ENCODE measurements around the gene KCNQ1.

Gene KCNQ1

DNA sequence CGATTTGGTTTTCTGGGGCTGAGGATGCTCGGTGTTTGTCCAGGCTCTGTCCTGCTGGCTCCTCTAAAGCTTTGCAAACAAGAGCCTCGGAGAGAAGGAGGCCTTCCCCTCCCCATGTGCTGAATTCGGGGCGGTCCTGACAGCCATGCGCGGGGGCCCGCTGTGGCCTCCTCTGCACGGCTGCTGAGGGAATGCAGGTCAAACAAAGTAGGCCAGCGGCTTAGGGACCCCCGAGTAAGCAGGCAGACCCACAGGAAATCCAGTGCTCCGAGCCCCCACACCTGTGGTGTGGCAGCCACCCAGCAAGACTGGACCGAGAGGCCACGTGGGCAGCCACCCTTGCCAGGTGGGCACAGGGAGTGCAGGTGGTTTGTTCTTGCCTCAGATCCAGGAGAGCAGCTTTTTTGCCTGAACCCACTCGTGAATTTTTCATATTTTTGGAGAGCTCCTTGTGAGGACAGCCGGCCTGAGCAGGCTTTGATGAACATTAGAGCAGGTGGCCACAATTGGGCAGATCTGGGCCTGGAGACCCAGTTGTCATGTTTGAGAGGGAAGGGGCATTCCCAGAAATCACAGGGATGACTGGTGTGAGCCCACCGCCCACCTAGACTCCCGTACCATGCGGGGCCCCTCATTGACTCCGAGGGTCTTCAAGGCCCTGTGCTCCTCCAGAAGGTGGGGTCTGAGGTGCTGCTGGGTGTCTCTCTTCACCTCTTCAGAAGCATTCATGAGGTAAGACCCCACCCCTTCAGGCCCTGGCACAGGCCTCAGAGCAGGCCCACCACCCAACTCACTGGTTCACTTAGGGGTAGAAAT, 298.0 kb downstream of the KCNQ1 start:
- no peak for DNase-seq

DNA sequence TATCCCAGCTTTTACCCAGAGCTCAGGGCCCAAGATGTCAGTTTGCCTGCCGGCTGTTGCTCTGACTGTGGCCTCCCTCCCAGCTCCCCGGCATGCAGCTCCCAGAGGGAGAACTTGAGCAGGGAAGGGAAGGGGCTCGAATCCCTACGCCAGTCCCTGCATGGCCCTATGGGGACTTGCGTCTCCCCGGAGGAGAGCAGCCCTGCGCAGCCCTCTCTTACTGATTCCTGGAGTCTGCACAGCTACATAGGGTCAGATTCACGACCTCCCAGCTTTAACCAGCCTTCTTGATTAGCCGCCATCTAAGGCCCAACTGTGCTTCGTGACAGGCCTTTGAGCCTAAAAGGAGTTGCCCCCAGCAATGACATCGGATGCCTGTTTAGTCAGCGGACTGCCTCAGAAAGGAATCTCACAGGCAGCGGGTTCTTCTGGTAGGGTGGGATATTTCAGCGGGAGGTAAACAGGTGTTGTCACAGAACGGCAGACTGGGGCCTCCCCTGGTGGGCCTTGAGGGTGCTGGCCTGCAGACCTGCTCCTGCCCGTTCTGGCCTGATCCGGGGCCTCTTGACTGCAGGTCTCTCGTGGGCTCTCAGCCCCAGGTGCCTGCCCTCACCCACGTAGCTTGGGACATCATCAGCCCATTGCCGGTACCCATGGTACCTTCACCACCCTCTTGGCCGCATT, 298.8 kb downstream of the KCNQ1 start:
- DNase-seq: no peak

DNA sequence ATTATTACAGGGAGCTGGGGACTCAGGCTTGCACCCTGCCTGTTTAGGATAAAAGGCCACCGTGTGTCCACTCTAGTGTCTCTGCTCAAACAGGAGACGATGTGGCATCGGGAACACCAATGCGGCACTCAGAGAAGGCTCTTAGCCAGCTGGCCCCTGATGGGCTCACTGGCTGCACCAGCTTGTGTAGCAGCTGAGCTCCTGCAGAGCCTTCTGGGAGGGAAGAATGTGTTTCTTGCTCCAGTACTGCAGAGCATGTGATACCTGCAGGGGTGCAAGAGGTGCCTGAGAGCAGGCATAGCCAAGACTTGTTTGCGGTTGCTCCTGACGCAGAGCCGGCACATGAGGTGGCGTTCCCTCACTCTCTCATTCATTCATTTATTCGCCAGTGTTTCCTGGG, 299.4 kb downstream of the KCNQ1 start:
- no peak for DNase-seq

DNA sequence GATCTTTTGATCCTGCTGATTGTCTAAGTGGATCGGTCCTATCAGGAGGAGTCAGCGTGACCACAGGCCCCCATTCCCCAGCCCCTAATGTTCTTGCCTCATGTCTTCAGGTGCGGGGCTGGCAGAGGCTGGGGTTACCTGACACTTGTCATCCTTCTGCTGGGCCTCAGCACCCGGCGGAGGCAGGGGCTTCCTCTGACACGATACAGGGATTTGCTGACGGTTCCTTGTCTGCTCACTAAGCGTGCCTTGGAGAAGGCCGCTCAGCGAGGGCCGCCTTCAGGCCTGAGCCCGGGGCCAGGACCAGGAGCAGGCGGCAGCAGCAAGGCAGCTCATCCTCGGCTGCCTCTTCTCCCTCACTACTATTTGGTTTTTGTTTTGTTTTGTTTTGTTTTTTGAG, 300.7 kb downstream of the KCNQ1 start:
- no peak for DNase-seq

DNA sequence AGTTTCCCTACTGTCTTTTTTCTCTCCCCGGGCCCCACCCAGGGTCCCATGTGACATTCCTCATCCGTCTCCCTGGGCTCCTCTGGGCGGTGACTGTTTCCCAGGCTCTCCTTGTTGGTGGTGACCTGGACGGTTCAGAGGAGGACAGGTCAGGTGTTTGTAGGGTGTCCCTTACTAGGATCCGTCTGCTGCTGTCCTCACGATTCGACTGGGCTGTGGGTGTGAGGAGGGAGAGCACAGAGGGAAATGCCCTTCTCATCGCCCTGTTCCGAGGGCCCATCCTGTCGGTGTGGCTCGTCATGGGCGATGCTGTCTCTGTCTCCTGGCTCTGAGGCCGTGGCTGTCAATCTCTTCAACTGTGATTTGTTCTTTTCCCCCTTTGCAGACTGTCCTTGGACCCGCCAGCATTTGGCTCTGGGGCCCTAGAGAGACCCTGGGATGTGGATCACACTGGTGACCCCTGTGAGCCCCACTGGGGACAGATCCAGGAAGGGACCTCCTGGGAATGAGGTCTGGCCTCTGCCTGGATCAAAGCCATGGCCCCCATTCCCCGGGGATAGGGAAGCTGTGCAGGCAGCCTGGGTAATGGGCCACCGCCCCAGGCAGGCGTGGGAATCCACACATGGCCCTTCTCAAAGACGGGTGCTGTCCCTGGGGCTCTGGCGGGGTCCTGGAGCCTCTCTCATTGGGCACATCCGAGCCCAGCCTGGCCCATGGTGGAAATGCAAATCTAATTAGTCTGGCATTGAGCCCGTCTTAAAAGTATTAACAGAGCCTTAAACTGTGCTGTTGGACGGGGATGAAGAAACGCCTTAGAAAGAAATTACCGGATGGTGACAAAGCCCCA, 301.8 kb downstream of the KCNQ1 start:
- no peak for DNase-seq

DNA sequence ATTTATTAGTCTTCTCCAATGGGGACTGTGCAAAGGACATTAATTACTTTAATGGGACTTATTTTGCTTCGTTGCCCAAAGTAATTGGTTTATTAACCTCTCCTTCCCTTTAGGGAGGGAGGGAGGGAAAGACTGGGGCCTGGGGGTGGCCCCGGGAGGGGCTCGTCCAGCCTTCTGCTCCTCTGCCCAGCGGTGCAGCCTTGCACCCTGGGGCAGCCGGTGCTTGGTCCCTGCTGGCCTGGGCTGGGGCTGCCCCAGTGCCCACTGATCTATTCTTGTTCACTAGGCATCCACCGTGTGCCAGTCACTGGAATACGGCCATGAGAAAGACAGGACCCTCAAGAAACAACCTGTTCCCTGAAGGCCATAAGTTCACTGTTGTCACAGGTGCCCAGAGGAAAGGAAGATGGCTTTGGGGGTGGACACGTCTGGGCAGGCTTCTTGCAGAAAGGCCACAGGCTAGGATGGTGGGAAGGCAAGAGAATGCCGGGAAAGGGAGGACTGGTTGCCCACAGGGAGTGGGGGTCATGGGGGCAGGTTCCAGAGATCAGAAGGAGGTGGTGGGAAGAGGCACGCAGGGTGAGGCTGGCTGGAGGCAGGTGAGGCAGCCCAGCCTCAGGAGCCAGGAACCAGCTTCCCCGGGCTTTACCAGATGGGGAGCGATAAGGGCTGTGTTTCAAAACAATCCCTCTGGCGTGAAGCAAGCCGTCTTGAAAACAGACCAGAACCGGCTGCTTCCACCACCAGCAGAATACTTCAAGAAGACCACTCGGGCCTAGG, 302.6 kb downstream of the KCNQ1 start:
- no peak for DNase-seq

DNA sequence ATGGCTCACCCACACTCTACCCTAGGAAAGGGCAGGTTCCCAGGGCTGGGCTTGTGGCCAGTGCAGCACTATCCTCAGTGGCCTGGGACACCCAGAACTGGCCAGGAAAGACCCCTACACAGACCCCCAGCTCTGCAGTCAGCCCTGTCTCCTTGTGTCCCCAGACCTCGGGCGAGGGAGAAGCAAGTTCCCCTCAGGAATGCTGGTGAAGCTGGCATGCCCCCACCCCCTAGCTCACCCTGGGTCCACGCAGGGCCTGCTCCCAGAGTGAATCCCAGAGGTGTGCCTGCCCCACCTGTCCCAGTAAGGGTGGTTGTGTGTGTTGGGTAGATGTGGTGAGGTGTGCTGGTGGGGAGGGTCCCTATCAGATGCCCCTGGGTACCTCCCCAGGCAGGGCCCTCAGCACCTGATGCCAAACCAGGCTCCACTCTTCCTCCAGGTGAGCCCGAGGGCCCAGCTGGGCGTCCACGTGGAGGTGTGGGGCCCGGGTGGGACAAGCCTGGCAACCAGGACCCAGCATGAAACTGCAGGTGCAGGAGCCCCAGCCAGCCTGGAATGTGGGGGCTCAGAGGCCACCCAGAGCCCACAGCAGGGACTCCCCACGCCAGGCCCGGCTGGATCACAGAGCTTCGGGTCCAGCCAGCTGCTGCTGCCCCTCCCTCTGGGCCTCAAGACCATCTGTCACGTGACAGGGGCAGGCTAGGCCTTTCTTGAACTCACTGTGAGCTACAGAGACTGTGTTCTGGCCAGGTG, 303.4 kb downstream of the KCNQ1 start:
- no peak for DNase-seq

DNA sequence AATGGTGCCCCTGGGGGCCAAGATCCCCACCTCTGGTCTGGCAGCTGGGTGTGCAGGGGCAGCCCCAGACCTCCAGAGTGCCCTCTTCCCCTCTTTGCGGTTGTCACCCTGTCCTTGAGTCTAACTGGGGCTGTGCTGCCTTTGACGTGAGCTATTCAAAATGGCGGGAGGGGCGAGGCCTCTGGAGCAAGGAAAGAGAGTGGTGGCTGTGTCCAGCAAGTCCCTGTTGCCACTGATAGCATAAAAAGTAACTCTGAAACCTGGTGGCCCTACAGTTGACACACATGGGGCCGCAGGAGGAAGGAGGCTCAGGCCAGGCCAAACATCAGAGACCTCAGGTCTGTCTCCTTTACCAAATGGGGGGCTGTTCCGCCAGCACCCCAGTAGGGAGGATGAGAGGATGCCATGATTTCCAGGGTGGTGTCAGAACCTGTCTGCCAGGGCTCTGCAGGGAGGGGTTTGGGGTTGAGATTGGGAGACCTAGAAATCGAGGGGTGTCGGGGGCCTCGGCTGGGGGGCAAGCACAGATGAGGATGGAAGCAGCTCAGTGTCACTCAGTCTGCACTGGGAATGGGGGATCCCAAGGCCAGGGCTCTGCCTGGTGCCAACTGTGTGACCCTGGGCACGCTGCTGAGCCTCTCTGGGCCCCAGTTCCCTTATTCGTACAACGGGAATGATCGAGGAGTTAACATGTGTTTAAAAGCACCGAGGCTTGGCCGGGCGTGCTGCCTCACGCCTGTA, 304.2 kb downstream of the KCNQ1 start:
- no peak for DNase-seq

DNA sequence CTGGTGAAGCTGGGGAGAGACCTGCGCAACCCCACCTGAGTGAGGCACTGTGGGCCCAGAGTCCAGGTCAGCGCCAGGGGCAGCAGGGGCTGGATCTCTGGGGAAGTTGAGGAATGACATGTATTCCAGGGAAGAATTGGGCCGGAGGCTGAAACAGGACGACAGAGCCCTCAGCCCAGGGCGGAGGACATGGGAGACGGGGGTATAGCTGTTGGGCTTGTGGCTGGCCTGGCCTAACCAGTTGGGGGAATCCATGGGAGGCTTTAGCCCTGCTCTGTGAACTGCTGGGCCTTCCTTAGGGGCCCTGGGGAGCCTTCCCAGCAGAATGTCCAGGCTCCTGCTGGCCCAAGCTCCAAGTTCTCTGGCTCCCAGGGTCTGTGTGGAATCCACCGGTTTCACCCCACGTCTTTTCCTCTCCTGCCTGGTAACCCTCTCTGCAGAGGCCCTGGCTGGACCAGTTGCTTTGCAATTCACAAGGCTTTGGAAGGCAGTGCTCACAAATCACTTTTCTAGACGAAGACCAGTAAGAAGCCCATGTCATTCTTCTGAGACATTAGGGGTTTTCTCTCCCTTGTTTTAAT, 305.4 kb downstream of the KCNQ1 start:
- no peak for DNase-seq

DNA sequence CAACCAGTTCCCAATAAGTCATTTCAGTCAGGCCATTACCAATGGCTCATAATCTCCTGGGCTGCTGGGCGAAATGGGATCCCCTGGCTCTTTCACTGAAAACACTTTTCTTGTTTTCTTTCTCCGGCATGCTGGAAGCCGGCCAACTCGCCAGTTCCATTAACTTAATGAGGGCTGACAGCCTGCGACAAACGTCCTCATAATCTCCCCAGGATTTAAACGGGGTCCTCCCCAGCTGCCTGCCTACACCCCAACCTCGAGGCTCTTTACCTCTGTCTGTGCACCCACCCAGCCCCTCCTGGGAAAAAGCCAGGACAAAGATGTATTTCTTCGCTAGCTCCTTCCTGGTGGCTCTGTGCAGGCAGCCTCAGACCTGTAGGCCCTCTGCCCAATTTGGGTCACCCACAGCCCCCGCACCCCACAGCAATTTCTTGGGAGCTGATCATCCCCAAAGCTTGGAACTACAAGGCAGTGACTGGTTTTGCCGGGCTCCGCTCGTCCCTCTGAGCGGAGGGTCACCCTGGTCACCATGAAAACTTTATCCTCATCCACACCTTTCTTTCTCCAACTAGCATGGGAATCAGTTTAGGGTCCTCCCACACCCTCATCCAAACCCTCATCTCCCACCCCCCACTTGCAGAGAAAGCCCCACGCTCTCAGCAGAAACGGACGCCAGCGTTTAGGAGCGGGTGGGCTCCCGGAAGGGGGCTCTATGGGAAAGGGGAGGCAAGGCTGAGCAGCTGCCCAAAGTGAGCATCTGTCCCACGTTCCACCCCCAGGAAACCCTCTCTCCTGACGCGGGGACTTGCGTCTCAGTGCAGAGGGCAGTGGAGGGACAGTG, 306.1 kb downstream of the KCNQ1 start:
- DNase-seq: no peak

DNA sequence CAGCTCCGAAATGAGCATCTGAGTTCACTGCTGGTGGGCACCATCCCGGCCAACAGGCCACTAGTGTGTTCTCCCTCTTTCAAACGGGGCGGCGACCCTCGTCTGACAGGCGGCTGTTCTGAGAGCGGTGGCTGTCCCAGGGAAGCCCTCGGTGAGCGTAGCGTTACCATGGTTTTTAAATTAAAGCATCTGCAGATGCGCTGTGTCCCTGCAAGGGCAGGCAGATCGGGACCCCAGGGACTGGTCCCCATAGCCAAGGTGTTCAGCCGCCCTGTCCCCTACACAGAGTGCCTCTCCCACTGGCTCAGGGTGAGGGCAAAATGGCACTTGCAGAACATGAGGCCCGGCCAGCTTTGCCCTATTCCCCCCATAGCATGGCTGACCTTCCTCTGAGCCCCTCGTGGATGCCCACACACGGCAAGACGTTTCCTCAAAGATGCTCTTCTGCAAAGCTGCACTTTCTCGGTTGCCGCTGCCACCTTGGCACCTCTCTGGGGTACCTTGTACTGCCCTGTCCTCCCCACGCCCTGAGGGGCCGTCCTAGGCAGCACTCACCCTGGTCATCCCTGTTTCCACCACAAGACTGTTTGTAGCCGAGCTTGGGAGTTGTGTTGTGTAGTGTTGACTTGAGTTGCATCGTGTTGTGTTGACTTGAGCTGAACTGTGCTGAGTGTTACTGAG, 306.9 kb downstream of the KCNQ1 start:
- DNase-seq: no peak

DNA sequence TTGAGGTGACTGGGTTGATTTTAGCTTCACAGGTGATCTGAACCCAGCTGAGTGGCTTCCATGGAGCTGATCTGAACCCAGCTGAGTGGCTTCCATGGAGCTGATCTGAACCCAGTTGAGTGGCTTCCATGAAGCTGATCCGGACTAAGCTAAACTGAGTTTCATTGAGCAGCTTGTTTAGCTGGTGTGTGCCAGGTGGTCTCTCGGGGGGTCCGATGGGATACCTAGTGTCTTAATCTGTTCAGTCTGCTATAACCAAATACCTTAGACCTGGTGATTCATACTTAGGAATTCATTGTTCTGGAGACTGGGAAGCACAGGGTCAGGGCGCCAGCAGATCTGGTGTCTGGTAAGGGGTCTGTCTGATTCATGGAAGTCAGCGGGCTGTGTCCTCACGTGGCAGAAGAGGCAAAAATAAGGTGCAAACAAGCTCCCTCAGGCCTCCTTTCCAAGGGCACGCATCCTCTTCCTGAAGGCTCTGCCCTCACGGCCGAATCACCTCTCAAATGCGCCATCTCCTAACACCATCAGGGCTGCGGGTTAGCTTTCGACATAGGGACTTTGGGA, 307.5 kb downstream of the KCNQ1 start:
- DNase-seq: no peak

DNA sequence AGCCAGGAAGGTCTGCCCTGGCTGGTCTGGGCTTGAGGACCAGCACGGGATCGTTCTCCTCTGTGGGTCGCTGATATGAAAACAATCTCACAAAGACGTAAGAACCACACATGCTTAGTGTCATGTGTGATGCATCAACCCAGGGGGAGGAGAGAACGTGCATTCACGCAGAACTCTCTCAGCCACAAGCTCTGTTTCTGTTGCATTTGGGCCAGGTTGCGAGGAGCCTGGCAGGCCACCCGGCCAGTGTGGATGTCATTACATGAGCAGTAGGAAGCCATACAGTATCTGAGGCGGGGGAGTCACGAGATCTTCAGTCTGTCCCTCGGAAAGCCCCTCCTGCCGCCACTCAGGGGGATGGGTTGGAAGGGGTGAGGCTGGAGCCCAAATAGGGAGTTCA, 308.1 kb downstream of the KCNQ1 start:
- no peak for DNase-seq

DNA sequence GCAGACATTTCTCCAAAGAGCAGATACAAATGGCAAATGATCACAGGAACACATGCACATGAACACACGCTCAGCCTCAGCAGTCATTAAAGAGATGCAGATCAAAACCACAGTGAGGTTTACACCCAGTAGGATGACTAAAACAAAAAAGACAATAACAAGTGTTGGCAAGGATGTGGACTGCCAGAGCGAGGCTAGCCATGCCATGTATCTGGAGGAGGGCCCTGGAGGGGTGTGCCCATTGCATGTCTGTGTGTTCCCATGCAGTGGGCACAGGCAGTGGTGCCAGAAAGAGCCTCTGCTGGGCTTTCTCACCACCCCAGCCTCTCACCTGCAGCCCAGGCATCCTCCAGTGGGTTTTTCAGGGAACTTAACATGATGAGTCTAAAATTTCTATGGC, 309.2 kb downstream of the KCNQ1 start:
- no peak for DNase-seq

DNA sequence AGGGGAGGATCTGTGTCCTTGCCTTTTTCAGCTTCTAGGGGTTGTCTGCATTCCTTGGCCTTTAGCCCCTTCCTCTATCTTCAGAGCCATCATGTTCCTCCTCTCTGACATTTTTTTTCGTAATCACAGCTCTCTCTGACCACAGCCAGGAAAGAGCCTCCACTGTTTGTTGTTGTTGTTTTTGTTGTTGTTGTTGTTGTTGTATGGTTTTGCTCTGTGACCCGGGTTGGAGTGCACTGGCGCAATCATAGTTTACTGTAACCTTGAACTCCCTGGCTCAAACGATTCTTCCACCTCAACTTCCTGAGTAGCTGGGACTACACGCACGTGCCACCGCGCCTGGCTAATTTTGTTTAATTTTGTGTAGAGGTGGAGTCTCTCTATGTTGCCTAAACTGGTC, 310.3 kb downstream of the KCNQ1 start:
- DNase-seq: no peak

DNA sequence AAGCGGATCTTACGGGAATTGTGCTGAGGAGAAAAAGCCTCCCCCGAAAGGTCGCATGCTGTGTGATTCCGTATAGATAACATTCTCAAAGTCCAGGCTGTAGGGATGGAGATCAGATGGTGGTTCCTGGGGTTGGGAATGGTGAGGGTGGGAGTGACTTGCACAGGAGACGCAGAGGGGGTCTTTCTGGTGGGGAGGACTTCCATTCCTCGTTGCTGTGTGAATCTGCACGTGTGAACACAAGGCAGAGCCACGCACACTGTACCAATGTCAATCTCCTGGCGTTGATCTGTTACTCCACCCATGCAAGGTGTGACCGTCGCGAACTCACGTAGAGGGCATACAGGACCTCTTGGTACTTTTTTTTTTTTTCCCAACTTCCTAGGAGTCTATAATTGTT, 313.9 kb downstream of the KCNQ1 start:
- no peak for DNase-seq

DNA sequence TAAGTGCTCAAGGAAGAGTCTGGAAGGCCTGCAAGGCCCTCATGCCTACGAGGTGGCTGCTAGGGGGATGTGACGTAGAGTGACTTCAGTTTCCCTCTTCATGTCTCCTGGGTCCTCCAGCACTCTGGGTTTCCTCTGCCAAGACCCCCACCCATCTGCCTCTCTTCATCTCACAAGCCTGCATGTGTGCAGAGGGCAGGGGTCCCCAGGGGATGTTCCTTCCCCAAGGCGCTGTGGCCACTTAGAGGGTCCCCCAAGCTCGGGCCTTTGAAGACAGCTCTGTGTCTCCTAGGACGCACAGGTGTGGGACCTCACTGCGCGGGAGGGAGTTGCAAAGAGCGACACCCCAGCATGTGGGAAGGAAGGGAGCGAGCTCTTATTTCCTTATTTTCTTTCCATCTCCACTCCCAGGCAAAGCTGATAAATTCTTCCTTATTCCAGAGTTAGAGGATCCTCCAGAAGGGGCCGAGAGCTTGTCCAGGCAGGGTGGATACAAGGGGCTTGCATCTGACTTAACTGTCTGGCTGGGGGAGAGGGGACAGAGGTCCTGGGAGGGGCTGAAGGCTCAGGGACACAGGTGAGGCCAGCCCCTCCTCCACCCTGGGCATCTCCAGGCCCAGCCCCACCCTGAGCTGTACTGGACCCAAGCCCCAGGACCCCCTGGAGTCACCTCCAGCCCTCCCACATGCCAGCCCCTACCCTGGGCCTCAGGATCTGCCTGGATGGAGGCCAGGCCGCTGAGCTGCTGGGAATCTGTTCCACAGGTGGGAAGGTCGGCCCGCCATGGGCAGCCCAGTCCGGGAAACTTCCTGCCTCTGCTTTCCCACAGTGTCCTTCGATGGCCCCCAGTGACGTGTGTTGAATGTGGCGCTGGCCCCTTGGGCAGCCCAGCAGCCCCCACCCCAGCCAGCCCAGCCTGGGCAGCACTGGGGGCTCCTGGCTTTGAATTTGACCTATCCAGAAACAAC, 314.7 kb downstream of the KCNQ1 start:
- no peak for DNase-seq
